ENCODE results near the gene SERINC1.

GRCh38 chr6:122471107-122472021 is at the start of gene SERINC1:
- TF ChIP-seq CTCF (conservative IDR thresholded peaks at IDR 0.05; ENCODE audit: low read depth, low read length): no peak
- TF ChIP-seq MAFK (IDR thresholded peaks at IDR 0.05; ENCODE audit: low read depth, low read length): no peak
- no peak for TF ChIP-seq RCOR1 (IDR thresholded peaks at IDR 0.05; ENCODE audit: insufficient replicate concordance, low read length)
- TF ChIP-seq RFX5 (IDR thresholded peaks at IDR 0.05; ENCODE audit: low read depth, low read length): no peak
